Astrocyte (in vitro differentiated cells and primary cell): ENCODE results near the gene ARMH1. TPM values are rescaled to one million over a fixed set of nuclear protein-coding genes. Genes with fewer than 3 reads are reported as not detected.

Experiments
- DNase-seq: peaks from one replicate; pipeline ENCODE4 v3.0.0-alpha.2; 2010; ENCODE audit warnings: low read depth
- FAIRE-seq: peaks from 2 replicates; lab custom pipeline; 2011; peaks lifted over from hg19 to GRCh38; lab: Jason Lieb, UNC
- H2AFZ ChIP-seq: 2 replicates; pipeline ENCODE4 v1.6.0; 2012; ENCODE audit warnings: low read depth, low read length, inconsistent platforms
- H3K27ac ChIP-seq: 2 replicates; pipeline ENCODE4 v1.5.1; 2011; ENCODE audit warnings: low read depth, low read length, inconsistent platforms
- H3K27me3 ChIP-seq: 2 replicates; pipeline ENCODE4 v1.6.0; 2011; ENCODE audit warnings: low read length, inconsistent platforms; ENCODE audit not compliant: insufficient read depth
- H3K36me3 ChIP-seq: 2 replicates; pipeline ENCODE4 v1.5.1; 2011; ENCODE audit warnings: low read length, inconsistent platforms; ENCODE audit not compliant: insufficient read depth
- H3K4me1 ChIP-seq: 2 replicates; pipeline ENCODE4 v1.5.1; 2011; ENCODE audit warnings: low read length, inconsistent platforms; ENCODE audit not compliant: insufficient read depth
- H3K4me2 ChIP-seq: 2 replicates; pipeline ENCODE4 v1.6.0; 2012; ENCODE audit warnings: low read length, inconsistent platforms
- H3K4me3 ChIP-seq: 2 replicates; pipeline ENCODE4 v1.5.1; 2011; ENCODE audit warnings: low read depth, mild to moderate bottlenecking, low read length, inconsistent platforms; ENCODE audit not compliant: insufficient read depth
- H3K79me2 ChIP-seq: 2 replicates; pipeline ENCODE4 v1.6.0; 2012; ENCODE audit warnings: mild to moderate bottlenecking, low read length, inconsistent platforms; ENCODE audit not compliant: insufficient read depth
- H3K9ac ChIP-seq: 2 replicates; pipeline ENCODE4 v1.6.0; 2012; ENCODE audit warnings: mild to moderate bottlenecking, low read length, inconsistent platforms
- H3K9me3 ChIP-seq: 2 replicates; pipeline ENCODE4 v1.5.1; 2012; ENCODE audit warnings: low read depth, mild to moderate bottlenecking, low read length, inconsistent platforms; ENCODE audit not compliant: insufficient read depth
- H4K20me1 ChIP-seq: 2 replicates; pipeline ENCODE4 v1.6.0; 2012; ENCODE audit warnings: low read length, inconsistent platforms; ENCODE audit not compliant: insufficient read depth
- H3K27ac Mint-ChIP-seq: one replicate; pipeline ENCODE4 v1.8.0; 2021; ENCODE audit warnings: mild to moderate bottlenecking, mixed read lengths; ENCODE audit not compliant: unreplicated experiment
- H3K27me3 Mint-ChIP-seq: one replicate; pipeline ENCODE4 v1.8.0; 2021; ENCODE audit warnings: low read depth, mixed read lengths; ENCODE audit not compliant: unreplicated experiment
- H3K36me3 Mint-ChIP-seq: one replicate; pipeline ENCODE4 v1.8.0; 2021; ENCODE audit warnings: low read depth, mixed read lengths; ENCODE audit not compliant: unreplicated experiment
- H3K4me1 Mint-ChIP-seq: one replicate; pipeline ENCODE4 v1.8.0; 2021; ENCODE audit warnings: low read depth, mixed read lengths; ENCODE audit not compliant: unreplicated experiment
- H3K4me3 Mint-ChIP-seq: one replicate; pipeline ENCODE4 v1.8.0; 2021; ENCODE audit warnings: mild to moderate bottlenecking, moderate library complexity, mixed read lengths; ENCODE audit not compliant: unreplicated experiment
- H3K9me3 Mint-ChIP-seq: one replicate; pipeline ENCODE4 v1.8.0; 2021; ENCODE audit warnings: mild to moderate bottlenecking, mixed read lengths; ENCODE audit not compliant: unreplicated experiment
- EZH2 ChIP-seq: IDR thresholded peaks from 2 replicates; pipeline ENCODE4 v1.6.1; 2012; ENCODE audit warnings: mild to moderate bottlenecking, low read length, inconsistent platforms; ENCODE audit not compliant: insufficient read depth
- total RNA-seq: library from RNA; stranded (reverse); gene quantifications from 2 replicates; pipeline ENCODE4 v1.2.1, GENCODE V29; 2021
- TF ChIP-seq, protein P1 (sequence below): IDR thresholded peaks from 2 replicates; pipeline ENCODE4 v1.5.1; 2011; ENCODE audit warnings: low read depth, mild to moderate bottlenecking, inconsistent platforms, low read length, moderate library complexity; ENCODE audit not compliant: insufficient read depth

Gene ARMH1
- total RNA-seq, 1 donor from 2014 or later = 2.5 TPM

- TF ChIP-seq, protein P1, sequence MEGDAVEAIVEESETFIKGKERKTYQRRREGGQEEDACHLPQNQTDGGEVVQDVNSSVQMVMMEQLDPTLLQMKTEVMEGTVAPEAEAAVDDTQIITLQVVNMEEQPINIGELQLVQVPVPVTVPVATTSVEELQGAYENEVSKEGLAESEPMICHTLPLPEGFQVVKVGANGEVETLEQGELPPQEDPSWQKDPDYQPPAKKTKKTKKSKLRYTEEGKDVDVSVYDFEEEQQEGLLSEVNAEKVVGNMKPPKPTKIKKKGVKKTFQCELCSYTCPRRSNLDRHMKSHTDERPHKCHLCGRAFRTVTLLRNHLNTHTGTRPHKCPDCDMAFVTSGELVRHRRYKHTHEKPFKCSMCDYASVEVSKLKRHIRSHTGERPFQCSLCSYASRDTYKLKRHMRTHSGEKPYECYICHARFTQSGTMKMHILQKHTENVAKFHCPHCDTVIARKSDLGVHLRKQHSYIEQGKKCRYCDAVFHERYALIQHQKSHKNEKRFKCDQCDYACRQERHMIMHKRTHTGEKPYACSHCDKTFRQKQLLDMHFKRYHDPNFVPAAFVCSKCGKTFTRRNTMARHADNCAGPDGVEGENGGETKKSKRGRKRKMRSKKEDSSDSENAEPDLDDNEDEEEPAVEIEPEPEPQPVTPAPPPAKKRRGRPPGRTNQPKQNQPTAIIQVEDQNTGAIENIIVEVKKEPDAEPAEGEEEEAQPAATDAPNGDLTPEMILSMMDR = no peak
- TF ChIP-seq EZH2 = no peak
- H3K36me3 Mint-ChIP-seq = peaks cover 18% of the 10 kb centered on the region
- Histone ChIP-seq H3K36me3 (peaks cover 5% of the 10 kb centered on the region), H3K27ac (no peak overlapping the region), H3K27me3 (no peaks in the 10 kb centered on the region), H3K79me2 (no peaks in the 10 kb centered on the region), H3K9me3 (no peaks in the 10 kb centered on the region), H2AFZ (no peak overlapping the region), H3K4me3 (no peak overlapping the region), H4K20me1 (peaks cover 35% of the 10 kb centered on the region), H3K4me2 (no peak overlapping the region), H3K9ac (no peak overlapping the region), H3K4me1 (no peaks in the 10 kb centered on the region)
- H3K4me3 Mint-ChIP-seq = no peak overlapping the region
- no peaks in the 10 kb centered on the region for H3K9me3 Mint-ChIP-seq
- no peaks in the 10 kb centered on the region for H3K27me3 Mint-ChIP-seq
- DNase-seq (no peak), FAIRE-seq (no peak)
- peaks cover 6% of the 10 kb centered on the region for H3K4me1 Mint-ChIP-seq
- H3K27ac Mint-ChIP-seq = no peak overlapping the region
Observed at GRCh38 chr1:44651069-44651468, 23.4 kb upstream of the ARMH1 start.

GRCh38 chr1:44652445-44653106 is 21.9 kb upstream of the ARMH1 start:
- Histone ChIP-seq H2AFZ (no peak overlapping the region), H4K20me1 (peaks cover 27% of the 10 kb centered on the region), H3K9ac (no peak overlapping the region), H3K79me2 (no peaks in the 10 kb centered on the region), H3K27me3 (no peaks in the 10 kb centered on the region), H3K4me1 (no peaks in the 10 kb centered on the region), H3K9me3 (no peaks in the 10 kb centered on the region), H3K36me3 (peaks cover 3% of the 10 kb centered on the region), H3K4me2 (no peak overlapping the region), H3K4me3 (no peak overlapping the region), H3K27ac (no peak overlapping the region)
- no peak for DNase-seq
- H3K4me1 Mint-ChIP-seq = peaks cover 6% of the 10 kb centered on the region
- H3K27ac Mint-ChIP-seq = no peak overlapping the region
- peak; percentile 37 for FAIRE-seq
- H3K27me3 Mint-ChIP-seq = no peaks in the 10 kb centered on the region
- no peak overlapping the region for H3K4me3 Mint-ChIP-seq
- H3K9me3 Mint-ChIP-seq = no peaks in the 10 kb centered on the region
- no peak for TF ChIP-seq EZH2
- TF ChIP-seq, protein P1 = peak; percentile 95
- H3K36me3 Mint-ChIP-seq = peaks cover 17% of the 10 kb centered on the region
